Transverse colon (tissue), 4 donors: ENCODE data around the gene ITGB8. TPM values are rescaled to one million over a fixed set of nuclear protein-coding genes. Genes with fewer than 3 reads are reported as not detected.

Experiments used
- DNase-seq: peaks from one replicate; pipeline ENCODE4 v3.0.0-alpha.2; 2019
- H3K27ac ChIP-seq, 4 donors: fragments of 200-600 bp; sonication (generic); 2 replicates each; pipeline ENCODE4 v1.5.1; 2016 to 2018; ENCODE audit warnings: inconsistent platforms in 4 of 4
- H3K27me3 ChIP-seq: fragments of 200-600 bp; sonication (generic); 2 replicates; pipeline ENCODE4 v1.5.1; 2017; ENCODE audit warnings: inconsistent platforms
- H3K36me3 ChIP-seq, 4 donors: fragments of 200-600 bp; sonication (generic); 2 replicates each; pipeline ENCODE4 v1.5.1; 2017 to 2019; ENCODE audit warnings: inconsistent platforms in 4 of 4
- H3K4me1 ChIP-seq, 4 donors: fragments of 200-600 bp; sonication (generic); 2 replicates each; pipeline ENCODE4 v1.5.1; 2017 to 2020; ENCODE audit warnings: inconsistent platforms in 4 of 4
- H3K4me3 ChIP-seq, 4 donors: fragments of 200-600 bp; sonication (generic); 1 replicate in 1 of 4; 2 replicates in 3 of 4; pipeline versions ENCODE4 v1.5.1 to v1.6.1; 2017 to 2019; ENCODE audit warnings: inconsistent platforms in 4 of 4
- H3K9me3 ChIP-seq, 2 donors: fragments of 200-600 bp; sonication (generic); 2 replicates each; pipeline ENCODE4 v1.5.1; 2017 to 2019; ENCODE audit warnings: inconsistent platforms in 2 of 2
- CTCF ChIP-seq, 5 experiments: fragments of 200-600 bp in 3 of 5; fragments of 450-650 bp in 2 of 5; sonication (generic) in 3 of 5; IDR thresholded peaks; 1 replicate in 2 of 5; 2 replicates in 3 of 5; pipeline ENCODE4 v1.5.1; 2016 to 2017; ENCODE audit warnings: antibody characterized with exemption in 5 of 5, inconsistent platforms in 3 of 5, mild to moderate bottlenecking in 2 of 5, moderate library complexity in 1 of 5
- EP300 ChIP-seq: sonication (generic); formaldehyde crosslinking; IDR thresholded peaks from one replicate; pipeline ENCODE4 v1.6.1; 2017; ENCODE audit warnings: antibody characterized with exemption, low read depth
- POLR2A ChIP-seq: fragments of 450-650 bp; IDR thresholded peaks from one replicate; pipeline ENCODE4 v1.6.1; 2016; ENCODE audit warnings: antibody characterized with exemption, mild to moderate bottlenecking, moderate library complexity
- POLR2AphosphoS5 ChIP-seq, 3 donors: sonication (generic); formaldehyde crosslinking; IDR thresholded peaks; one replicate each; pipeline ENCODE4 v1.6.1; 2016; ENCODE audit warnings: antibody characterized with exemption in 3 of 3
- WGBS, 2 donors: methylation state at CpG; one replicate each; pipeline ENCODE4 v1.1.5; 2018; ENCODE audit warnings: low coverage in 1 of 2; 5-methylcytosine and 5-hydroxymethylcytosine counted together
- in situ Hi-C, 4 donors: fragments of 200-750 bp; cut with MboI; loops; one replicate each; pipeline versions ENCODE4 v1.15.0 to v1.15.1; 2017; ENCODE audit warnings: low sequenced_read_pairs in 3 of 4, low pct_ligation_motif_present in 1 of 4, low pct_unique_long_range_greater_than_20kb in 1 of 4
- intact Hi-C: fragments of 100-400 bp; cut with DNase I; formaldehyde crosslinking; loops from one replicate; pipeline ENCODE4 v1.15.1; 2023; ENCODE audit warnings: low total_unique reads
- total RNA-seq, 4 donors: library from RNA; depleted of rRNA; stranded (reverse); fragments of >200 nt; gene quantifications; one replicate each; pipeline ENCODE4 v1.1.0, GENCODE V29; 2016

ITGB8 gene
- total RNA-seq, 4 donors from 2014 or later: 3.0 to 14.0 (median 8.6) TPM

GRCh38 chr7:20328692-20329091, 2.0 kb upstream of the ITGB8 start:
- intact Hi-C loops: no loop called here
- Histone ChIP-seq H3K27me3 (no peaks in the 10 kb centered on the region), H3K36me3 (no peaks in the 10 kb centered on the region), H3K27ac (peak overlapping the region in 3 of 4 donors; percentile 90 to 93 (median 93)), H3K4me3 (no peak overlapping the region), H3K9me3 (no peaks in the 10 kb centered on the region), H3K4me1 (peaks cover 0 to 18% (median 0%) of the 10 kb centered on the region in 4 donors)
- WGBS, 2 donors: 94 to 100% methylated on average over 1 of the region's 1 CpG
- in situ Hi-C loops: loop anchor here in 1 of 4 donors (25.0 kb wide), 1 partner anchor 566 kb away; the partner anchor contains the start of gene TMEM196
- no peak for DNase-seq
- TF ChIP-seq CTCF (IDR thresholded peaks at IDR 0.05) (no peak), POLR2A (no peak), POLR2AphosphoS5 (IDR thresholded peaks at IDR 0.05) (no peak), EP300 (no peak)

GRCh38 chr7:20329389-20330238, 1.1 kb upstream of the ITGB8 start:
- H3K36me3 ChIP-seq: no peaks in the 10 kb centered on the region
- intact Hi-C loops: no loop called here
- in situ Hi-C loops: loop anchor here in 1 of 4 donors (25.0 kb wide), 1 partner anchor 567 kb away; the partner anchor contains the start of gene TMEM196
- H3K4me1 ChIP-seq: peaks cover 0 to 18% (median 0%) of the 10 kb centered on the region in 4 donors
- peak overlapping the region; percentile 54 to 84 (median 75) for H3K4me3 ChIP-seq
- DNase-seq: peak; percentile 71
- H3K9me3 ChIP-seq: no peaks in the 10 kb centered on the region
- peak overlapping the region; percentile 90 to 96 (median 93) for H3K27ac ChIP-seq
- TF ChIP-seq POLR2AphosphoS5 (IDR thresholded peaks at IDR 0.05) (peak; percentile 66 to 69 (median 68)), CTCF (IDR thresholded peaks at IDR 0.05) (peak; percentile 24 to 48 (median 30)), POLR2A (peak; percentile 18), EP300 (no peak)
- WGBS, 2 donors: 5 to 10% methylated on average over 15 to 31 of the region's 31 CpGs
- H3K27me3 ChIP-seq: no peaks in the 10 kb centered on the region

GRCh38 chr7:20330928-20331909, 519 bp downstream of the ITGB8 start:
- H3K4me3 ChIP-seq: peak overlapping the region; percentile 54 to 84 (median 75)
- H3K27me3 ChIP-seq: no peaks in the 10 kb centered on the region
- in situ Hi-C loops: loop anchor here in 1 of 4 donors (25.0 kb wide), 1 partner anchor 569 kb away; the partner anchor contains the start of gene TMEM196
- H3K27ac ChIP-seq: peak overlapping the region; percentile 90 to 96 (median 93)
- intact Hi-C loops: no loop called here
- peaks cover 0 to 18% (median 0%) of the 10 kb centered on the region in 4 donors for H3K4me1 ChIP-seq
- 0% methylated on average over 1 to 76 of the region's 92 CpGs for WGBS, 2 donors
- peak; percentile 57 for DNase-seq
- TF ChIP-seq POLR2AphosphoS5 (IDR thresholded peaks at IDR 0.05): peak in 1 of 3 donors; percentile 31
- no peak for TF ChIP-seq CTCF (IDR thresholded peaks at IDR 0.05)
- peak; percentile 9 for TF ChIP-seq POLR2A
- no peak for TF ChIP-seq EP300
- no peaks in the 10 kb centered on the region for H3K36me3 ChIP-seq
- no peaks in the 10 kb centered on the region for H3K9me3 ChIP-seq
